HCT116 (cell line): ENCODE results near the gene RAB3B. TPM values are rescaled to one million over a fixed set of nuclear protein-coding genes. Genes with fewer than 3 reads are reported as not detected.

Experiments used
- ATAC-seq: fragments of 200-7000 bp; cut with Tn5 transposase; 2 replicates; pipeline ENCODE4 v1.9.1; 2020; ENCODE audit warnings: mild to moderate bottlenecking, moderate library complexity
- BruUV-seq: library from RNA; stranded (reverse); fragments of 400-500 nt; replicated peaks from 2 replicates; lab custom pipeline; 2021; lab: Mats Ljungman, UMichigan
- CTCF ChIA-PET: fragments of 300-600 bp; sonication (Branson Sonifier 250); formaldehyde crosslinking; loops from one replicate; lab custom pipeline; 2021; ENCODE audit warnings: antibody characterized with exemption; lab: Charles Lee
- POLR2A ChIA-PET: fragments of 300-600, 350-600 bp; sonication (Branson Sonifier 250); formaldehyde crosslinking; loops from one replicate; lab custom pipeline; 2021; ENCODE audit warnings: antibody characterized with exemption; lab: Charles Lee
- RAD21 ChIA-PET, 2 experiments: fragments of 300-600 bp; sonication (Branson Sonifier 250); formaldehyde crosslinking; loops; one replicate each; lab custom pipeline; 2023; ENCODE audit warnings: low total read pairs in 2 of 2; ENCODE audit not compliant: uncharacterized antibody in 2 of 2, unreplicated experiment in 2 of 2, low non-redundant PET in 1 of 2; lab: Charles Lee
- DNase-seq: peaks from one replicate; pipeline ENCODE4 v3.0.0-alpha.2; 2010; ENCODE audit warnings: low read depth, low spot score
- H2AFZ ChIP-seq: fragments of 200-600 bp; shearing (Covaris generic), sonication (generic); 2 replicates; pipeline ENCODE4 v1.6.1; 2017; ENCODE audit warnings: low read depth, mixed run types, mixed read lengths, antibody characterized with exemption, low read length; ENCODE audit not compliant: poor library complexity, severe bottlenecking
- H3K27ac ChIP-seq: 2 replicates; pipeline ENCODE4 v1.5.1; 2012; ENCODE audit warnings: low read depth, low read length
- H3K27me3 ChIP-seq: fragments of 200-600 bp; sonication (generic); 2 replicates; pipeline ENCODE4 v1.6.1; 2016; ENCODE audit warnings: mixed run types, low read length, mixed read lengths; ENCODE audit not compliant: insufficient read depth
- H3K36me3 ChIP-seq, 2 experiments: fragments of 200-500 bp in 1 of 2; fragments of 200-600 bp in 1 of 2; sonication (Bioruptor generic) in 1 of 2; sonication (generic) in 1 of 2; 2 replicates each; pipeline versions ENCODE4 v1.5.1 to v1.6.1; 2014 to 2016; ENCODE audit warnings: low read length in 2 of 2, inconsistent platforms in 1 of 2, mixed read lengths in 1 of 2, mixed run types in 1 of 2; ENCODE audit not compliant: insufficient read depth in 2 of 2, control insufficient read depth in 1 of 2
- H3K4me1 ChIP-seq, 2 experiments: fragments of 200-600 bp in 1 of 2; sonication (generic) in 1 of 2; 2 replicates each; pipeline versions ENCODE4 v1.5.1 to v1.6.1; 2012 to 2017; ENCODE audit warnings: low read length in 2 of 2, inconsistent platforms in 1 of 2, mild to moderate bottlenecking in 1 of 2, mixed read lengths in 1 of 2, mixed run types in 1 of 2, moderate library complexity in 1 of 2; ENCODE audit not compliant: insufficient read depth in 2 of 2, control insufficient read depth in 1 of 2
- H3K4me2 ChIP-seq: fragments of 200-600 bp; sonication (generic); 2 replicates; pipeline ENCODE4 v1.6.1; 2017; ENCODE audit warnings: mixed run types, low read length, mixed read lengths
- H3K4me3 ChIP-seq, 2 experiments: fragments of 200-600 bp in 1 of 2; sonication (generic) in 1 of 2; replicated peaks in 1 of 2; 2 replicates each; pipeline ENCODE4 v1.5.1; 2011 to 2016; ENCODE audit warnings: low read length in 2 of 2, control low read depth in 1 of 2, low read depth in 1 of 2, mild to moderate bottlenecking in 1 of 2, mixed read lengths in 1 of 2, mixed run types in 1 of 2
- H3K79me2 ChIP-seq: fragments of 200-600 bp; sonication (generic); 2 replicates; pipeline ENCODE4 v1.6.1; 2017; ENCODE audit warnings: mild to moderate bottlenecking, mixed run types, low read length, moderate library complexity, mixed read lengths; ENCODE audit not compliant: insufficient read depth
- H3K9ac ChIP-seq: fragments of 200-600 bp; sonication (generic); 2 replicates; pipeline ENCODE4 v1.6.1; 2016; ENCODE audit warnings: low read length, mixed read lengths
- H3K9me2 ChIP-seq: fragments of 200-600 bp; sonication (generic), shearing (Covaris generic); 2 replicates; pipeline ENCODE4 v1.6.1; 2017; ENCODE audit warnings: mixed run types, mild to moderate bottlenecking, moderate library complexity; ENCODE audit not compliant: insufficient read depth
- H3K9me3 ChIP-seq, 2 experiments: fragments of 200-500 bp in 1 of 2; fragments of 200-600 bp in 1 of 2; sonication (Bioruptor generic) in 1 of 2; sonication (generic) in 1 of 2; 2 replicates each; pipeline ENCODE4 v1.6.1; 2014 to 2017; ENCODE audit warnings: low read length in 2 of 2, mixed read lengths in 2 of 2, inconsistent platforms in 1 of 2, low read depth in 1 of 2, mild to moderate bottlenecking in 1 of 2, mixed run types in 1 of 2, moderate library complexity in 1 of 2; ENCODE audit not compliant: control insufficient read depth in 1 of 2, insufficient read depth in 1 of 2
- H4K20me1 ChIP-seq: fragments of 200-600 bp; sonication (generic), shearing (Covaris generic); 2 replicates; pipeline ENCODE4 v1.6.1; 2017; ENCODE audit warnings: mixed run types, mild to moderate bottlenecking, moderate library complexity; ENCODE audit not compliant: insufficient read depth
- CBX3 ChIP-seq: IDR thresholded peaks from 2 replicates; pipeline ENCODE4 v1.6.1; 2012; ENCODE audit warnings: low read depth
- CEBPB ChIP-seq: IDR thresholded peaks from 2 replicates; pipeline ENCODE4 v1.6.1; 2012; ENCODE audit warnings: low read depth
- EGR1 ChIP-seq: IDR thresholded peaks from 2 replicates; pipeline ENCODE4 v1.6.1; 2012; ENCODE audit warnings: low read depth
- ELF1 ChIP-seq: IDR thresholded peaks from 2 replicates; pipeline ENCODE4 v1.6.1; 2012; ENCODE audit warnings: low read depth, borderline replicate concordance
- EZH2 ChIP-seq: fragments of 200-600 bp; sonication (generic); IDR thresholded peaks from 2 replicates; pipeline ENCODE4 v1.6.1; 2017; ENCODE audit warnings: antibody characterized with exemption, mixed run types
- EZH2phosphoT487 ChIP-seq: fragments of 200-600 bp; IDR thresholded peaks from 2 replicates; pipeline ENCODE4 v1.6.1; 2018; ENCODE audit warnings: antibody characterized with exemption, borderline replicate concordance
- JUND ChIP-seq: IDR thresholded peaks from 2 replicates; pipeline ENCODE4 v1.6.1; 2012
- POLR2A ChIP-seq: IDR thresholded peaks from 2 replicates; pipeline ENCODE4 v1.7.0; 2011; ENCODE audit warnings: borderline replicate concordance; ENCODE audit not compliant: insufficient read depth, insufficient read length; ENCODE audit errors: extremely low read depth
- RAD21 ChIP-seq: IDR thresholded peaks from 2 replicates; pipeline ENCODE4 v1.6.1; 2012; ENCODE audit warnings: low read depth, mild to moderate bottlenecking
- SP1 ChIP-seq: IDR thresholded peaks from 2 replicates; pipeline ENCODE4 v1.6.1; 2012; ENCODE audit warnings: low read depth
- SRF ChIP-seq: IDR thresholded peaks from 2 replicates; pipeline ENCODE4 v1.6.1; 2012; ENCODE audit warnings: low read depth
- TCF7L2 ChIP-seq: IDR thresholded peaks from 2 replicates; pipeline ENCODE4 v1.7.0; 2011; ENCODE audit warnings: borderline replicate concordance, inconsistent platforms; ENCODE audit not compliant: insufficient read depth, insufficient read length; ENCODE audit errors: extremely low read depth
- YY1 ChIP-seq: IDR thresholded peaks from 2 replicates; pipeline ENCODE4 v1.6.1; 2011; ENCODE audit warnings: low read length, low read depth, moderate library complexity, mild to moderate bottlenecking; ENCODE audit not compliant: insufficient replicate concordance; ENCODE audit errors: extremely low read depth
- ZNF274 ChIP-seq: fragments of 200-500 bp; sonication (Bioruptor generic); IDR thresholded peaks from 2 replicates; pipeline ENCODE4 v1.6.1; 2014; ENCODE audit warnings: mild to moderate bottlenecking, low read depth, low read length, inconsistent platforms
- intact Hi-C: fragments of 100-400 bp; cut with micrococcal nuclease; formaldehyde crosslinking; loops from 2 replicates; pipeline ENCODE4 v1.10.0; 2022
- total RNA-seq: library from RNA; stranded (reverse); gene quantifications from one replicate; pipeline ENCODE4 v1.2.1, GENCODE V29; 2021; ENCODE audit not compliant: unreplicated experiment
- TF ChIP-seq, protein P1 (sequence below): IDR thresholded peaks from 2 replicates; pipeline ENCODE4 v1.6.1; 2012; ENCODE audit warnings: low read depth
- TF ChIP-seq, protein P2 (sequence below): IDR thresholded peaks from 2 replicates; pipeline ENCODE4 v1.6.1; 2012
- TF ChIP-seq, protein P3 (sequence below): IDR thresholded peaks from 2 replicates; pipeline ENCODE4 v1.6.1; 2012
- TF ChIP-seq, protein P4 (sequence below), 3 experiments: fragments of 200-600 bp in 1 of 3; sonication (generic) in 1 of 3; IDR thresholded peaks in 2 of 3; conservative IDR thresholded peaks in 1 of 3; 2 replicates each; pipeline ENCODE4 v1.5.1; 2012 to 2017; ENCODE audit warnings: low read depth in 2 of 3, low read length in 2 of 3, antibody characterized with exemption in 1 of 3, borderline replicate concordance in 1 of 3, control low read depth in 1 of 3, mild to moderate bottlenecking in 1 of 3, mixed read lengths in 1 of 3, mixed run types in 1 of 3, moderate library complexity in 1 of 3; ENCODE audit not compliant: insufficient read depth in 1 of 3
- TF ChIP-seq, protein P5 (sequence below): IDR thresholded peaks from 2 replicates; pipeline ENCODE4 v1.6.1; 2011; ENCODE audit warnings: mild to moderate bottlenecking, low read length, moderate library complexity; ENCODE audit not compliant: insufficient replicate concordance; ENCODE audit errors: extremely low read depth

Gene RAB3B
- total RNA-seq, 1 experiment from 2014 or later: 15.1 TPM

DNA sequence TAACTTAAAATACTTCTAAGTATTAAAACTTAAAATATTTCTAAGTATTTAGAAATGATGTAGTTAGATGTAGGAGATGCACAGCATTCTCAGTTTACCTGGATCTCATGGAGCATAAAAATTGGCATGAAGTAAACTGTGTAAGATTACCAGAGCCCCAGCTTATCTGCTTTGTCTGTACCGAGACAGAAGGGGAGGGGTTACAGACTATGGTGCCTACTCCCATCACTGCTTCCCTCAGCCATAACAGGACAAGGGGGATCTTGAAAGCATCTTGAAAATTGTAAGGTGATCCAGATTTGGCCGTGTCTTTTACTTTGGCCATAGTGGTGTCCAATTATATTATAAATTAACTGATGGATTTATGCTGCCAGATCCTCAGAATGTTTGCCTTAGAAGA is 130.8 kb downstream of the RAB3B start:
- Histone ChIP-seq H3K9me3 (no peaks in the 10 kb centered on the region), H3K4me1 (peaks cover 0 to 11% of the 10 kb centered on the region in 2 experiments; a peak in 1 of 4 replicates), H3K27ac (no peak overlapping the region), H3K4me3 (no peak overlapping the region), H2AFZ (no peak overlapping the region), H3K4me2 (no peak overlapping the region), H3K9me2 (no peaks in the 10 kb centered on the region), H3K79me2 (peaks cover 83% of the 10 kb centered on the region), H4K20me1 (peaks cover 8% of the 10 kb centered on the region; the same call in 1 of the 2 replicates), H3K27me3 (no peaks in the 10 kb centered on the region), H3K9ac (no peak overlapping the region), H3K36me3 (no peaks in the 10 kb centered on the region; a peak in 1 of 4 replicates)
- TF ChIP-seq, protein P1, sequence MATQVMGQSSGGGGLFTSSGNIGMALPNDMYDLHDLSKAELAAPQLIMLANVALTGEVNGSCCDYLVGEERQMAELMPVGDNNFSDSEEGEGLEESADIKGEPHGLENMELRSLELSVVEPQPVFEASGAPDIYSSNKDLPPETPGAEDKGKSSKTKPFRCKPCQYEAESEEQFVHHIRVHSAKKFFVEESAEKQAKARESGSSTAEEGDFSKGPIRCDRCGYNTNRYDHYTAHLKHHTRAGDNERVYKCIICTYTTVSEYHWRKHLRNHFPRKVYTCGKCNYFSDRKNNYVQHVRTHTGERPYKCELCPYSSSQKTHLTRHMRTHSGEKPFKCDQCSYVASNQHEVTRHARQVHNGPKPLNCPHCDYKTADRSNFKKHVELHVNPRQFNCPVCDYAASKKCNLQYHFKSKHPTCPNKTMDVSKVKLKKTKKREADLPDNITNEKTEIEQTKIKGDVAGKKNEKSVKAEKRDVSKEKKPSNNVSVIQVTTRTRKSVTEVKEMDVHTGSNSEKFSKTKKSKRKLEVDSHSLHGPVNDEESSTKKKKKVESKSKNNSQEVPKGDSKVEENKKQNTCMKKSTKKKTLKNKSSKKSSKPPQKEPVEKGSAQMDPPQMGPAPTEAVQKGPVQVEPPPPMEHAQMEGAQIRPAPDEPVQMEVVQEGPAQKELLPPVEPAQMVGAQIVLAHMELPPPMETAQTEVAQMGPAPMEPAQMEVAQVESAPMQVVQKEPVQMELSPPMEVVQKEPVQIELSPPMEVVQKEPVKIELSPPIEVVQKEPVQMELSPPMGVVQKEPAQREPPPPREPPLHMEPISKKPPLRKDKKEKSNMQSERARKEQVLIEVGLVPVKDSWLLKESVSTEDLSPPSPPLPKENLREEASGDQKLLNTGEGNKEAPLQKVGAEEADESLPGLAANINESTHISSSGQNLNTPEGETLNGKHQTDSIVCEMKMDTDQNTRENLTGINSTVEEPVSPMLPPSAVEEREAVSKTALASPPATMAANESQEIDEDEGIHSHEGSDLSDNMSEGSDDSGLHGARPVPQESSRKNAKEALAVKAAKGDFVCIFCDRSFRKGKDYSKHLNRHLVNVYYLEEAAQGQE: no peak
- TF ChIP-seq EZH2phosphoT487 (no peak), EZH2 (no peak), ELF1 (no peak), TCF7L2 (no peak), RAD21 (no peak), JUND (no peak), EGR1 (no peak), YY1 (no peak), CBX3 (no peak), POLR2A (no peak), SP1 (no peak), ZNF274 (no peak), SRF (no peak), CEBPB (no peak)
- TF ChIP-seq, protein P2, sequence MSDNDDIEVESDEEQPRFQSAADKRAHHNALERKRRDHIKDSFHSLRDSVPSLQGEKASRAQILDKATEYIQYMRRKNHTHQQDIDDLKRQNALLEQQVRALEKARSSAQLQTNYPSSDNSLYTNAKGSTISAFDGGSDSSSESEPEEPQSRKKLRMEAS: no peak
- TF ChIP-seq, protein P3, sequence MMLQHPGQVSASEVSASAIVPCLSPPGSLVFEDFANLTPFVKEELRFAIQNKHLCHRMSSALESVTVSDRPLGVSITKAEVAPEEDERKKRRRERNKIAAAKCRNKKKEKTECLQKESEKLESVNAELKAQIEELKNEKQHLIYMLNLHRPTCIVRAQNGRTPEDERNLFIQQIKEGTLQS: no peak
- TF ChIP-seq, protein P4, sequence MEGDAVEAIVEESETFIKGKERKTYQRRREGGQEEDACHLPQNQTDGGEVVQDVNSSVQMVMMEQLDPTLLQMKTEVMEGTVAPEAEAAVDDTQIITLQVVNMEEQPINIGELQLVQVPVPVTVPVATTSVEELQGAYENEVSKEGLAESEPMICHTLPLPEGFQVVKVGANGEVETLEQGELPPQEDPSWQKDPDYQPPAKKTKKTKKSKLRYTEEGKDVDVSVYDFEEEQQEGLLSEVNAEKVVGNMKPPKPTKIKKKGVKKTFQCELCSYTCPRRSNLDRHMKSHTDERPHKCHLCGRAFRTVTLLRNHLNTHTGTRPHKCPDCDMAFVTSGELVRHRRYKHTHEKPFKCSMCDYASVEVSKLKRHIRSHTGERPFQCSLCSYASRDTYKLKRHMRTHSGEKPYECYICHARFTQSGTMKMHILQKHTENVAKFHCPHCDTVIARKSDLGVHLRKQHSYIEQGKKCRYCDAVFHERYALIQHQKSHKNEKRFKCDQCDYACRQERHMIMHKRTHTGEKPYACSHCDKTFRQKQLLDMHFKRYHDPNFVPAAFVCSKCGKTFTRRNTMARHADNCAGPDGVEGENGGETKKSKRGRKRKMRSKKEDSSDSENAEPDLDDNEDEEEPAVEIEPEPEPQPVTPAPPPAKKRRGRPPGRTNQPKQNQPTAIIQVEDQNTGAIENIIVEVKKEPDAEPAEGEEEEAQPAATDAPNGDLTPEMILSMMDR (IDR thresholded peaks at IDR 0.05 in 2 of 3, conservative IDR thresholded peaks at IDR 0.05 in 1 of 3; ENCODE audit: borderline replicate concordance in 1 of 3, insufficient read depth in 1 of 3, low read depth in 2 of 3, low read length in 2 of 3): no peak
- TF ChIP-seq, protein P5, sequence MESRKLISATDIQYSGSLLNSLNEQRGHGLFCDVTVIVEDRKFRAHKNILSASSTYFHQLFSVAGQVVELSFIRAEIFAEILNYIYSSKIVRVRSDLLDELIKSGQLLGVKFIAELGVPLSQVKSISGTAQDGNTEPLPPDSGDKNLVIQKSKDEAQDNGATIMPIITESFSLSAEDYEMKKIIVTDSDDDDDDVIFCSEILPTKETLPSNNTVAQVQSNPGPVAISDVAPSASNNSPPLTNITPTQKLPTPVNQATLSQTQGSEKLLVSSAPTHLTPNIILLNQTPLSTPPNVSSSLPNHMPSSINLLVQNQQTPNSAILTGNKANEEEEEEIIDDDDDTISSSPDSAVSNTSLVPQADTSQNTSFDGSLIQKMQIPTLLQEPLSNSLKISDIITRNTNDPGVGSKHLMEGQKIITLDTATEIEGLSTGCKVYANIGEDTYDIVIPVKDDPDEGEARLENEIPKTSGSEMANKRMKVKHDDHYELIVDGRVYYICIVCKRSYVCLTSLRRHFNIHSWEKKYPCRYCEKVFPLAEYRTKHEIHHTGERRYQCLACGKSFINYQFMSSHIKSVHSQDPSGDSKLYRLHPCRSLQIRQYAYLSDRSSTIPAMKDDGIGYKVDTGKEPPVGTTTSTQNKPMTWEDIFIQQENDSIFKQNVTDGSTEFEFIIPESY: no peak
- CTCF ChIA-PET: no interaction called here
- DNase-seq (no peak), ATAC-seq (no peak)
- RAD21 ChIA-PET: no interaction called here
- intact Hi-C loops: no loop called here
- BruUV-seq: no TSS peak
- POLR2A ChIA-PET: no interaction called here
